KMS-11 (cell line): Measurements from ENCODE around the gene STAG3.

Source experiments
- H2AFZ ChIP-seq: fragments of 200-600 bp; sonication (generic); 2 replicates; pipeline ENCODE4 v1.6.1; 2016; ENCODE audit warnings: antibody characterized with exemption, mixed run types, low read depth
- H3K27ac ChIP-seq: fragments of 200-600 bp; sonication (generic); 2 replicates; pipeline ENCODE4 v1.6.1; 2016; ENCODE audit warnings: mild to moderate bottlenecking, mixed run types
- H3K27me3 ChIP-seq: fragments of 200-600 bp; sonication (generic); 2 replicates; pipeline ENCODE4 v1.6.1; 2017; ENCODE audit warnings: mild to moderate bottlenecking, low read depth, mixed run types, moderate library complexity; ENCODE audit not compliant: insufficient read depth
- H3K36me3 ChIP-seq: fragments of 200-600 bp; sonication (generic); 2 replicates; pipeline ENCODE4 v1.6.1; 2017; ENCODE audit warnings: mild to moderate bottlenecking, mixed run types; ENCODE audit not compliant: insufficient read depth
- H3K4me1 ChIP-seq: fragments of 200-600 bp; sonication (generic); 2 replicates; pipeline ENCODE4 v1.6.1; 2016; ENCODE audit warnings: mild to moderate bottlenecking, low read depth, mixed run types; ENCODE audit not compliant: poor library complexity, severe bottlenecking
- H3K4me2 ChIP-seq: fragments of 200-600 bp; sonication (generic); 2 replicates; pipeline ENCODE4 v1.7.0; 2016; ENCODE audit warnings: mild to moderate bottlenecking, mixed run types
- H3K4me3 ChIP-seq: fragments of 200-600 bp; sonication (generic); IDR thresholded peaks from 2 replicates; pipeline ENCODE4 v1.6.1; 2017; ENCODE audit warnings: low read depth, low read length, mixed read lengths; ENCODE audit not compliant: insufficient read depth
- H3K79me2 ChIP-seq: fragments of 200-600 bp; sonication (generic); 2 replicates; pipeline ENCODE4 v1.6.1; 2016; ENCODE audit warnings: low read depth, mixed run types; ENCODE audit not compliant: insufficient read depth
- H3K9ac ChIP-seq: fragments of 200-600 bp; sonication (generic); 2 replicates; pipeline ENCODE4 v1.6.1; 2016; ENCODE audit warnings: mild to moderate bottlenecking, mixed run types
- H4K20me1 ChIP-seq: fragments of 200-600 bp; sonication (generic); 2 replicates; pipeline ENCODE4 v1.6.1; 2016; ENCODE audit warnings: mild to moderate bottlenecking, mixed run types; ENCODE audit not compliant: insufficient read depth
- CTCF ChIP-seq: fragments of 200-600 bp; sonication (generic); conservative IDR thresholded peaks from 2 replicates; pipeline ENCODE4 v1.6.1; 2017; ENCODE audit warnings: low read depth, mild to moderate bottlenecking, antibody characterized with exemption, low read length, moderate library complexity, mixed read lengths

The STAG3 gene

GRCh38 chr7:100209493-100209892, 31.8 kb downstream of the STAG3 start:
- Histone ChIP-seq H3K27me3 (peaks cover 80% of the 10 kb centered on the region), H3K9ac (no peak overlapping the region), H2AFZ (no peak overlapping the region), H3K4me2 (peak overlapping the region; percentile 47; the same call in 1 of the 2 replicates), H3K4me1 (peaks cover 21% of the 10 kb centered on the region), H3K36me3 (no peaks in the 10 kb centered on the region), H3K79me2 (no peaks in the 10 kb centered on the region), H3K27ac (no peak overlapping the region), H4K20me1 (0 out of 2 replicates have a peak, but pooled peaks cover 6% of the 10 kb centered on the region), H3K4me3 (no peak overlapping the region)
- no peak for TF ChIP-seq CTCF

- Histone ChIP-seq H3K36me3 (no peaks in the 10 kb centered on the region), H2AFZ (no peak overlapping the region), H3K4me2 (no peak overlapping the region), H3K27me3 (peaks cover 76% of the 10 kb centered on the region), H3K9ac (no peak overlapping the region), H3K79me2 (no peaks in the 10 kb centered on the region), H3K4me3 (no peak overlapping the region), H3K4me1 (peaks cover 21% of the 10 kb centered on the region), H4K20me1 (0 out of 2 replicates have a peak, but pooled peaks cover 6% of the 10 kb centered on the region), H3K27ac (no peak overlapping the region)
- no peak for TF ChIP-seq CTCF
Measured at GRCh38 chr7:100210805-100211204, 33.1 kb downstream of the STAG3 start.

- Histone ChIP-seq H4K20me1 (0 out of 2 replicates have a peak, but pooled peaks cover 6% of the 10 kb centered on the region), H3K27me3 (peaks cover 82% of the 10 kb centered on the region), H3K4me3 (no peak overlapping the region), H3K9ac (no peak overlapping the region), H3K36me3 (no peaks in the 10 kb centered on the region), H3K79me2 (no peaks in the 10 kb centered on the region), H3K27ac (no peak overlapping the region), H3K4me2 (no peak overlapping the region), H3K4me1 (peaks cover 24% of the 10 kb centered on the region), H2AFZ (no peak overlapping the region)
- TF ChIP-seq CTCF, result no peak
Measured at GRCh38 chr7:100211342-100211780, 33.6 kb downstream of the STAG3 start.

- H4K20me1 ChIP-seq, result peaks cover 6% of the 10 kb centered on the region; the same call in 1 of the 2 replicates
- no peak overlapping the region for H3K4me3 ChIP-seq
- H3K9ac ChIP-seq, result no peak overlapping the region
- peaks cover 35% of the 10 kb centered on the region for H3K4me1 ChIP-seq
- no peaks in the 10 kb centered on the region for H3K36me3 ChIP-seq
- H3K27ac ChIP-seq, result no peak overlapping the region
- no peaks in the 10 kb centered on the region for H3K79me2 ChIP-seq
- H3K27me3 ChIP-seq, result peaks cover 69% of the 10 kb centered on the region
- no peak for TF ChIP-seq CTCF
- no peak overlapping the region for H2AFZ ChIP-seq
- H3K4me2 ChIP-seq, result no peak overlapping the region
Measured at GRCh38 chr7:100212631-100213286, 35.0 kb downstream of the STAG3 start.
